ENCODE measurements around the gene DTD1. TPM values are rescaled to one million over a fixed set of nuclear protein-coding genes. Genes with fewer than 3 reads are reported as not detected.
A peak's percentile ranks its signal among the peaks of the same experiment; 100 is the strongest.

DTD1 gene
- total RNA-seq, 1 donor from 2014 or later, result 14.3 TPM

DNA sequence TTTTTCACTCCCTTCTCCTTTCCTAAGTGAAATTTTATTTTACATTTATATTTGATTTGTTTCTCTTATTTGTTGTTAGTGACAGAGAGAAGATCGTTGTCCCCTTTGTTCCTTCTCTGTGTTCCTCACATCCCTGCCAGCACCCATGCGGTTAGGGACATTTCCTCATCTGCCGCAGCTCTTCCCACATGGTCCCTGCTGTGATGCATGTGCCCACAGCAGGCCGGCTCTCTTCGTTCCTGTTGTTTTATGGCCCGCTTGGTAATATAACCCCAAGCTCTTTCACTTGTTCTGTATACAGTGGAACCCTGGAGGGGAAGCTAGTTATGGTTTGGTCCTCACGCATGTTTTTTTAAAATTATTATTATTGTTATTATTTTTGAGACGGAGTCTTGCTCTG lies 23.6 kb downstream of the DTD1 start:
- intact Hi-C loops (cut with DNase I), result no loop called here
- DNase-seq (ENCODE audit: low spot score), result no peak

- no peak for DNase-seq (ENCODE audit: low spot score)
- intact Hi-C loops (cut with DNase I), result no loop called here
These were observed 25.7 kb downstream of the DTD1 start for GRCh38 chr20:18613553-18613952.

DNA sequence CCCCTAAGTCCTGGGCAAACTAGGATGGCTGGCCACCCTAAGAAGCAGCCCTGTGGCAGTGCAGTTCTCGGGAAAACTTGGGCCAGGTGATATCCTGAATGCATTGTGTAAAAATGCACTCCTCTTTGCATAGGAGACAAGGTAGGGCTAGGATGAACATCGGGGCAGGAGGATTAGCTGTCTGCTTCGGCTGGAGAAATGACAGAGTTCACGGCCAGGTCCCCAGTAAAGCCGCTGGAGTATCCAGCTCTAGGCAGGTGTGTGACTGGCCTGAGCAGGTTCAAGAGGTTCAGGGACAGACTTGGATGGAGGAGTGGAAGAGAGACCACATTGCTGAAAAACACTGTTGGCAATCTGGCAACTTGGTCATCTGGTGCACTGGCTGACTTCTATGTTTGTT lies 26.4 kb downstream of the DTD1 start:
- intact Hi-C loops (cut with DNase I), result no loop called here
- no peak for DNase-seq (ENCODE audit: low spot score)

GRCh38 chr20:18615020-18615650 lies 27.3 kb downstream of the DTD1 start:
- DNase-seq (ENCODE audit: low spot score), result no peak
- intact Hi-C loops (cut with DNase I), result no loop called here

- intact Hi-C loops (cut with DNase I), result no loop called here
These were observed 33.1 kb downstream of the DTD1 start for GRCh38 chr20:18621004-18621403.

GRCh38 chr20:18623156-18623910 lies 35.5 kb downstream of the DTD1 start:
- intact Hi-C loops (cut with DNase I), result no loop called here
- DNase-seq (ENCODE audit: low spot score), result no peak

More at GRCh38 chr20:18621004-18621403, 33.1 kb downstream of the DTD1 start:
- no peak for DNase-seq (ENCODE audit: low spot score)

DNA sequence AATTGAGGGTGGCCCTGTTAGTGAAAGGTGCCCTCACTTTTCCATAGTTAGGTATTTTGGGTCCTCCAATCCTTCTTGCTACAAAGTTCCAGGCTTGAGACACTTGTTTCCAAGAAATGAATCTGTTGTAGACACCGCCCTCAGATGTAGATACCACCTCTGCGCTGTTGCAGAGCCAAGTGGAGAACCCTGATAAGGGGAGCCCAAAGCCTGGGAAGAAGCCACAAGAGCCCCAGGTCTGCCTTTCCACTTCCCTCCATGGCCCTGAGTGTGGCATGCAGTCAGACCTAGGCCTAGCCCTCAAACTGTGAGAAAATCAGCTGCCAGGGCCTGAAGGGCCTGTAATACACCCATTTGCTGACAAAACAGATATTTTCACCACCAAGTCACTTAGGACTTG lies 37.1 kb downstream of the DTD1 start:
- no peak for DNase-seq (ENCODE audit: low spot score)
- intact Hi-C loops (cut with DNase I), result no loop called here

GRCh38 chr20:18625907-18626655 lies 38.2 kb downstream of the DTD1 start:
- no peak for DNase-seq (ENCODE audit: low spot score)
- intact Hi-C loops (cut with DNase I), result no loop called here

GRCh38 chr20:18628330-18628920 lies 40.6 kb downstream of the DTD1 start:
- intact Hi-C loops (cut with DNase I), result no loop called here
- no peak for DNase-seq (ENCODE audit: low spot score)

GRCh38 chr20:18632196-18632789 lies 44.4 kb downstream of the DTD1 start:
- DNase-seq (ENCODE audit: low spot score), result peak; percentile 82
- intact Hi-C loops (cut with DNase I), result no loop called here

- intact Hi-C loops (cut with DNase I), result no loop called here
These were observed 45.6 kb downstream of the DTD1 start for GRCh38 chr20:18633411-18633810.

GRCh38 chr20:18634501-18634900 lies 46.6 kb downstream of the DTD1 start:
- DNase-seq (ENCODE audit: low spot score), result no peak
- intact Hi-C loops (cut with DNase I), result no loop called here

More at GRCh38 chr20:18633411-18633810, 45.6 kb downstream of the DTD1 start:
- no peak for DNase-seq (ENCODE audit: low spot score)

DNA sequence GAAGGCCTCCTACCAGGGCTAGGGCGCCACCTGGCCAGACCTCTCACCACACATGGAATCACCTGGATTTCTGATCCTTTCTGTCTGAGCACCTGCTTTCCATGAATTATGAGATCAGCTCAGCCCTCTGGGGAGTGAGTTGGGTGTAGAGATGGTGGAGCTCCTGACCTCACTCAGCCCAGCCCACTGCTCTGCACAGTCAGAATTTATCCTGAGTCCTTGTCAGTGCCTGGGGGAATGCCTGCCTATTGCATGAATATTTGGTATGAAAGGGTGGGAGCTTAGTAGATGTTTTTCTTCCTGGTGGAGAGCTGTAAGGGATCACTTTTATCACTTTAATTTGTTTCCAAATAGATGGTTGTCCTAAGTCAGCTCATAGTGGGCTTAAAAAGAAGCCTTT lies 47.5 kb downstream of the DTD1 start:
- DNase-seq (ENCODE audit: low spot score), result no peak
- intact Hi-C loops (cut with DNase I), result no loop called here

GRCh38 chr20:18637224-18637623 lies 49.4 kb downstream of the DTD1 start:
- no peak for DNase-seq (ENCODE audit: low spot score)
- intact Hi-C loops (cut with DNase I), result no loop called here

- no peak for DNase-seq (ENCODE audit: low spot score)
- intact Hi-C loops (cut with DNase I), result no loop called here
These were observed 50.9 kb downstream of the DTD1 start for GRCh38 chr20:18638768-18639167.

DNA sequence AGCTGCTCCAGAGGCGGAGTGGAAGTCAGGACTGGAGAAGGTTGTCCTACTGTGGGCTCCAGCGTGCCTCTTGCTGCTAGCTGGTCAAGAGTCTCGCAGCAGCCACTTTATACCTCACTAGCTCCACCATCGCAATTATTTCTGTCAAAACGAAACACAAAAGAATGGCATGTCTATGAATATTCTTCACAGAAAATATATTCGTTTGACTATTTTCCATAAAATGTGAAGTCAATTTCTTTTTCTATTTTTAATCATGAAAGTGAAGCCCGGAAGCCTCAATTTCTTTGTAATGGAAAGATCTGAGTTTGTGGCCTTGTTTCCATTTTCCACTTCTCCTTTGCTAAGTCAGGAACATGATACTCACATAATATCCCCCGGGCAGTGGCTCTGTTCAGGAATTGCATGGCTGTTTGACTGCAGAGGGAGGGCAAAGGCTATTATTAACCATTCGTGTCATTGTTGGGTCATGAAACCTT lies 51.7 kb downstream of the DTD1 start:
- no peak for DNase-seq (ENCODE audit: low spot score)
- intact Hi-C loops (cut with DNase I), result no loop called here

DNA sequence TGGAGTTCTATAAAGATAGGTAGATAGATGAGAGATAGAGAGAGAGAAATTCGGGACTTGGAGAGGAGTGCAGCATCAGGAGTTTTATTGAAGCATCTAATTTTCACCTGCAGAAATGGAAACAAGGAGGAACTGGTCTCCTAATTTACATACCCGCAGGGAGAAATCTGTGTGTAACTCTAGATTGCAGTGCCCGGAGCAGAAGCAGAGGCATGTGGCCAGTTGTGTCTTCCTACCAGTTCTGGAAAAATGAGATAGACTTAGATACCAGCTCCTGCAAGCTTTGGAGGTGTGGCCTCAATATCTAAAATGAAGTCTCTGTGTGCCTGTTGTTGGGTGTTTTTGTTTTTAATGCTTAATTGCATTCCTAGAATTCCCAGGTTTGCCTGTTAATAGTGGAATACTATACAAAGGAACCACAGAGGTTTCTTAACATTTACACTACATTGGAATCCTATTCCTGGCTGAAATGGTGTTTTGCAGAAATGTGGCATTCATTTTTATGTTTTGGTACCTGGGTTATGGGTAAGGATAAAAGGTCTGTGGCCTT lies 57.4 kb downstream of the DTD1 start:
- DNase-seq (ENCODE audit: low spot score), result no peak
- intact Hi-C loops (cut with DNase I), result no loop called here

DNA sequence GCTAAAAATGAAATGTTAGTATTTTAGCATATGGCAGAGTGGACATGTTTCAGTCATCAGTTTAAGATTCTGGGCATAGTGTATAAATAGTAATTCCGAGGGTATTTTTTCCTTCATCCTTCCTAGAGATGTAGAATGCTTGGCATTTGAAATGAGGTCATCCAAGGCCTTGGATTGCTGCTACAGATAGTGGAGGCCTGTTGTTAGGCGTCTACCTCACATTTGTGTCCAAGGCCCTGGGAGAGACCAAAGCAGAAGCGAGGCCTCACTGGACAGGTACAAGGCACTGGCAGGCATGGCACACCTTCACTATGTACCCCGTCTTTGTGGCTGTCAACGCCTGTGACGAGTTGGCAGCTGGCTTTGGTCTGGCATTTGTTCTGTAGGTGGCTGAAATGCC lies 58.0 kb downstream of the DTD1 start:
- no peak for DNase-seq (ENCODE audit: low spot score)
- intact Hi-C loops (cut with DNase I), result no loop called here

GRCh38 chr20:18647777-18648176 lies 59.9 kb downstream of the DTD1 start:
- intact Hi-C loops (cut with DNase I), result no loop called here
- no peak for DNase-seq (ENCODE audit: low spot score)

DNA sequence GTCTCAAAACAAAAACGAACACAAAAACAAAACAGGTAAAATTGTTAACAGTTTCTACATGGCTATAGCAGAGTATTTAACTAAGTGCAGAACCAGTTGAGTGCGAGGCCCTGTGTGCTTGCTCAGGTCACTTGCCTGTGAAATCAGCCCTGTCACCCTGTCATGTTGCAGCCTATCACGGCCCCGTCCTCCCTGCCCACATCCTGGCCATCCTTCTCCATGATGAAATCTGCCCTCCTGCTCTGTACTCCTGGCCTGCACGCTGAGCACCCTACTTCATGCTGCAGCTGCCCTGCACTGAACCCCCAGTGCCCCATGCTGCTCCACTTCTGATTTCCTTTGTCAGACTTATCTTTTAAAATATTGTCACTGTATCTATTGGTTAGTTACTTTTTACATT lies 62.4 kb downstream of the DTD1 start:
- intact Hi-C loops (cut with DNase I), result no loop called here
- no peak for DNase-seq (ENCODE audit: low spot score)

All from cardiac septum (tissue), 1 donor.